ENCODE data around the gene CREG2.

CREG2 gene

DNA sequence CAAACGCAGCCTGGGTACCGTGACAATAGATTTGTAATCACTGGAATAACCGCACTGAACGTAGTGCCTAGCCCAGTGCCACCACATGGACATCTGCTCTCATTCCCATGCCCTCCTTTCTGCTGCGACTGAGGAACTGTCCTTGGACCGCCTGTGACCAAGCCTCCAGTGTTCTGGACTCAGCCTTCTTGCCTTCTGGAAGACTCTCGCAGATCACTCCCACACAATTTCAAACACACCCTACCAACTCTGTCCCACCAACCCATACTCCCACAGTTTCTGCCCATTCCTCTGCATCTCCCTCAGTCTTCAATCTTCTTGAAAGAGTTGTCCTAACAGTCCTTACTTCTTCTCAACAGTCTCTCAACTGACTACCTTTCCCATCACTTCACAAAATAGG is 80.9 kb downstream of the CREG2 start:
- DNase-seq (ENCODE audit: low spot score), result peak; percentile 8

DNA sequence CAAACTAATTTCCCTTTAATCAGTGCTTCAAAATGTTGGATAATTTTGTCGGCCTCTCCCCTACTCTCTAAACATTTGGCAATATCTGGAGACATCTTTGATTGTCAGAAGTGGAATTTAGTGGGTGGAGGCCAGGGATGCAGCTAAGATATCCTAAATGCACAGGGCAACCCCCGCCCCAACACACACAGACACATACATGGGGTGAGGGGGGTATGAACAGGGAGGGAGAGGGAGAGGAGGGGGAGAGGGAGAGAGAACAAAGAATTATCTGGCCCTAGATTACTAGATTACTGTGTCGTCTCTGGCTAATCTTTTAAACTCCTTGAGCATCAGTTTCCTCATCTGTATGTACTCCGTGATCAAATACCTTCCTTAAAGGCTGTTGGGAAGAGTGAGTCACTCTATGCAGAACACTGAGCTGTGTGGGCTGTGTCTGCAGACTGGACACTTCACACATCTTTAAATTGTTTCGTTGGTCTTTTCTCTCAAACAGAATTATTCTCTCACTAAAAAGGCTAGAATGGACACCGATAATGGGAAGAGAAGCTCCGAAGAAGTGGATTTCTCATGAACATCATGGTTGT is 81.7 kb downstream of the CREG2 start:
- DNase-seq (ENCODE audit: low spot score), result peak; percentile 78

DNA sequence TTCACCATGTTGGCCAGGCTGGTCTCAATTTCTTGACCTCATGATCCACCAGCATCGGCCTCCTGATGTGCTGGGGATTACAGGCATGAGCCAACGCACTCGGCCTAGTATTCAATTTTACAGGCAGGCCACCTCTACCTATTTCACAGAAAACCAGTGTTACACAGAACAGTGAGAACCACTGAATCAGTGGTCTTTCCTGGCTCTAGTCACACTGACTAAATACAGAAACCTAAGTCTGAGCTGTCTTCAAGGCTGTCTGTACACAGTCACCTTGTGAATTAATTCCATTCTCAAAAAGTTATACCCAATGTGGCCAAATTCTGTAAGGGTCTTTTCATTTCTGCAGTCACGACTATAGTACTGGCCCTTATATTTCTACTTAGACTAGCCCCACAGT is 82.3 kb downstream of the CREG2 start:
- DNase-seq (ENCODE audit: low spot score), result peak; percentile 37

DNA sequence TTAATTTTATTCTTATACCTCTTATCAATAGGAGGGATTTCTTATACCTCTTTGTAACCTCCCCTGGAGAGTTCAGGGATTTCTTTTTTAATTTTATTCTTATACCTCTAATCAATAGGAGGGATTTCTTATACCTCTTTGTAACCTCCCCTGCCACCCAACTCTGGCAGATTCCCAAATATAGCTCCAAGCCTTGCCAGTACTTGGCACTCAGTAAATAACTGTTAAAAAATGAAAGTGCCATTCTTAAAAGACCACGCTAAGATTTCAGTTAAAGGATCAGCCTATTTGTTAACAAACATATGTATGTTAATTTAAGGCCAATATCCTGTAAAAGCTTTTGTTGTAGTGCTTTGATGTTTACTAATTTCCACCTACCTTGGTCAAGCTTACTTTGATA is 83.6 kb downstream of the CREG2 start:
- no peak for DNase-seq (ENCODE audit: low spot score)

DNA sequence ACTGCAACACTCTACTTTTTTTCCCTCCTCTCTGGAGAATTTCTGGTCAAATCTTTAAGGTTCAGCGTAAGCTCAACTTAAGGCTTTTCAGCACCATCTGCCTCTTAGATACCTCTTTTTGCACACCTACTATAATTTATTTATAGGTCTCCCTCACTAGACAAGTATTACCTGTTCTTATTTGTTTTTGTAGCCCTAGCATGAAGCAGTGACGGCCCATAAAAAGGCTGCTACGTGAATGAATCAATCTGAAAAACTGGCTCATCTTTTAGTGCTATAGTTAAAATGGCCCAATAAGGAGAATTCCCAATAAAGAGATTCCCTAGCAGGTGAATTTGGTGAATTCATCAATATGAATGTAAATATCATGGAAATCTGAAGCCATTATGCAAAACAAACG is 85.3 kb downstream of the CREG2 start:
- no peak for DNase-seq (ENCODE audit: low spot score)

DNA sequence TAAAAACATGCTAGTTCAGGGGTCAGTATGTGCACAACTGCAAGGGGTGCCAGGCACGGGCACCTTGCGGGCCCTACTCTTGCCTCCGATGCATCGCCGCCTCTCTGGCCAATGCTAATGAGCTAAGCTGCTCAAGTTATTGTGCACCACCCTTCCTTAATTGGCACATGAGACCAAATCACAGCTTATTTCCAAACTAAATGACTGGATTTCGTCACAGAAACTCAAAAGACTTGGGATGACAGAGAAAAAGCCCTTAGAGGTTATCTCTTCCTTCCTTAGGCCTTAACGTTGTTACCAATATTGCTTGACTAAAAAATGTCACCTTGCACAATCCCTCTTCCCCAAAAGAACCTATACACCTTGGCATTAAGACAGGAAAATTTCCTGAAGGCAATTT is 86.5 kb downstream of the CREG2 start:
- DNase-seq (ENCODE audit: low spot score), result no peak

DNA sequence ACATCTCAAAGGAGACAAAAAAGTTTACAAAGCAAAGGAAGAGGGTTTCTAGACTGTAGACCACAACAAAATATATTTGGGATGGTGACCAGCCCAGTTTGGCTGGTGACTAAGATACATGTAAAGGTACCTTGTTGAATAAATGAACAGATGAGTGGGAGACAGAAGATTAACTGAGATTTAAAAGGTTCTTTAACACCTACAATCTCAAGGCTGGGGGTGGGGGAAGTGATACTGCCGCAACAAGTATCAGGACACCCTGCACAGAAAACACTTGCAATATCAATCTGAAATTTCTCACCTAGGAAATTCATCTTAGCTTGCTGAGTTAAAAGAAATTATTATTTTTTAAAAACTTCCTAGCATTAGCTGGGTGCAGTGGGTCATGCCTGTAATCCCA is 87.1 kb downstream of the CREG2 start:
- no peak for DNase-seq (ENCODE audit: low spot score)

DNA sequence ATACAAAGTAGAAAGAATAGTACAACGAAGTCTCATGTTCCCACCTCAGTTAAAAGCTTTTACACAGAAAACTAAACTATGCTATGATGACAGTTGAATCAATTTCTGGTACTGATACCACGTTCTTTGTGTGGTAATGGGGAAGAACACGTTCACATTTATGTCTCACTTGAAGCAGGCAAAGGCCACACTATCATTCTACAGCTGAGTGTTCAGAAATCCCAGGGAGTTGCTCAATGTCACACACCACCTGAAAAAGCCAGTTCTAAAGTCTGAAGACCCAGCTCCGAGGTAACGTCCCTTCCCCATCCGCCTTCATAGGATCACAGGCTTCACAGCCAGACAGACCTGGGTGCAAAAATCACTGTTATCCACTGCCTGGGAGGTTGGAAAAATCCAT is 87.7 kb downstream of the CREG2 start:
- DNase-seq (ENCODE audit: low spot score), result no peak

DNA sequence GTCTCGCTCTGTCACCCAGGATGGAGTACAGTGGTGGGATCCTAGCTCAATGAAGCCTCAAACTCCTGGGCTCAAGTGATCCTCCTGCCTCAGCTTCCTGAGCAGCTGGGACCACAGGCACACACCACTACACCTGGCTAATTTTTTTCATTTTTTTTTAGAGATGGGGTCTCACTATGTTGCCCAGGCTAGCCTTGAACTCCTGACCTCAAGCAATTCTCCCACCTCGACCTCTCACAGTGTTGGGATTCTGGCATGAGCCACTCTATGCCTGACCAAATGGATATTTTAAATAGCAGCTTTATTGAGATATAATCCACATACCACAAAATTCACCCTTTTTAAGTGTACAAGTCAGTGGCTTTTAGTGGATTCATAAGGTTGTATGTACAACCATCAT is 89.9 kb downstream of the CREG2 start:
- DNase-seq (ENCODE audit: low spot score), result no peak

DNA sequence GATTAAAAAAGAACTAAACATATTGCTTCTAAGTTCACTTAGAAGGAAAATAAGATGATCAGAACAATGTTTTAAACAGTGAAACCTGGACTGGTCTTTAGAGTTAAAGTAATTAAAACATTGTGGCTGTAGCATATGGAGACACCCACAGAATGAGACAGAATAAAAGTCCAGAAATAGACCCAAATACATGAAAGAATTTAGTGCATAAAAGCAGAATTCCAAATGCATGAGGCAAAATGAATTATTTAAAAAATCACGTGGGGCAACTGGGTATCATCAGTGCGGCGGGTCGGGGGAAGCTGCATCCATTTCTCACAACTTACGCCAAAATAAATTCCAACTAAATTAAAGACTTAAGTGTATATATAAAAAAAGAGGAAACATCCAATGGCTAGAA is 90.9 kb downstream of the CREG2 start:
- no peak for DNase-seq (ENCODE audit: low spot score)

DNA sequence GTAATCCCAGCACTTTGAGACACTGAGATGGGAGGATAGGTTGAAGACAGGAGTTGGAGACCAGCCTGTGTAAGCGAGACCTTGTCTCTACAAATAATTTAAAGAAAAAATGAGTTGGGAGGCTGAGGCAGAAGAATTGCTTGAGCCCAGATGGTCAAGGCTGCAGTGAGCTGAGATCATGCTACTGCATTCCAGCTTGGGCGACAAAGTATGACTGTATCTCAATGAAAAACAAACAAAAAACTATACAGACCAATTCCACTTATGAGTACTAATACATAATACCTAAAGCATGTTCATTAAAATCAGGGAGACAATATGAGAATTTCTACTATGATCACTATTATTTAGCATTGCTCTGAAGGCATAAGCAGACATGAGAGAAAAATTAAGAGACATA is 91.4 kb downstream of the CREG2 start:
- peak; percentile 12 for DNase-seq (ENCODE audit: low spot score)

Measured in RKO (cell line).